GM12878 (cell line): ENCODE measurements around the gene PAGE3. TPM values are rescaled to one million over a fixed set of nuclear protein-coding genes. Genes with fewer than 3 reads are reported as not detected.

Source experiments
- ATAC-seq: fragments of 200-7000 bp; cut with Tn5 transposase; 3 replicates; pipeline ENCODE4 v1.9.1; 2020; ENCODE audit warnings: mild to moderate bottlenecking, moderate library complexity
- BruUV-seq: library from RNA; stranded (reverse); fragments of 400-500 nt; replicated peaks from 2 replicates; lab custom pipeline; 2021; lab: Mats Ljungman, UMichigan
- CTCF ChIA-PET: fragments of 300-600 bp; sonication (Branson Sonifier 250); formaldehyde crosslinking; extraction: SDS; loops from one replicate; lab custom pipeline; 2021; ENCODE audit warnings: inconsistent platforms; lab: Yijun Ruan, JAX
- POLR2A ChIA-PET: fragments of 350-600 bp; formaldehyde crosslinking; extraction: SDS; loops from one replicate; lab custom pipeline; 2021; ENCODE audit warnings: inconsistent platforms; lab: Charles Lee
- RAD21 ChIA-PET: fragments of 300-600 bp; sonication (Branson Sonifier 250); formaldehyde crosslinking; loops from one replicate; lab custom pipeline; 2023; ENCODE audit warnings: antibody characterized with exemption; ENCODE audit not compliant: unreplicated experiment; lab: Charles Lee
- SMC1A ChIA-PET: fragments of 300-600 bp; sonication (Branson Sonifier 250); formaldehyde crosslinking; loops from one replicate; lab custom pipeline; 2023; ENCODE audit not compliant: unreplicated experiment, uncharacterized antibody; lab: Charles Lee
- DNase-seq: peaks from one replicate; pipeline ENCODE4 v3.0.0-alpha.2; 2011; ENCODE audit warnings: low read depth, low spot score
- FAIRE-seq: peaks from 3 replicates; lab custom pipeline; 2011; peaks lifted over from hg19 to GRCh38; lab: Jason Lieb, UNC
- H2AFZ ChIP-seq: 2 replicates; pipeline ENCODE4 v1.6.0; 2011; ENCODE audit warnings: low read depth, low read length, control low read depth; ENCODE audit not compliant: control insufficient read depth
- H3K27ac ChIP-seq: 2 replicates; pipeline ENCODE4 v1.5.1; 2011; ENCODE audit warnings: control low read depth; ENCODE audit not compliant: control insufficient read depth, insufficient read depth
- H3K27me3 ChIP-seq, 2 experiments: replicated peaks in 1 of 2; 2 replicates each; pipeline versions ENCODE4 v1.6.0 to v1.6.1; 2011; ENCODE audit warnings: low read length in 1 of 2; ENCODE audit not compliant: control insufficient read depth in 2 of 2, insufficient read depth in 2 of 2
- H3K36me3 ChIP-seq, 2 experiments: 2 replicates each; pipeline ENCODE4 v1.5.1; 2011; ENCODE audit warnings: low read length in 1 of 2; ENCODE audit not compliant: control insufficient read depth in 2 of 2, insufficient read depth in 2 of 2
- H3K4me1 ChIP-seq: 2 replicates; pipeline ENCODE4 v1.6.1; 2011; ENCODE audit warnings: mild to moderate bottlenecking, low read length, moderate library complexity, mixed read lengths; ENCODE audit not compliant: control insufficient read depth, insufficient read depth
- H3K4me2 ChIP-seq: 2 replicates; pipeline ENCODE4 v1.6.0; 2011; ENCODE audit warnings: control low read depth; ENCODE audit not compliant: control insufficient read depth, insufficient read depth
- H3K4me3 ChIP-seq: fragments of 200-600 bp; sonication (generic); 2 replicates; pipeline ENCODE4 v1.5.1; 2016
- H3K79me2 ChIP-seq: 2 replicates; pipeline ENCODE4 v1.6.0; 2011; ENCODE audit warnings: low read length; ENCODE audit not compliant: control insufficient read depth, insufficient read depth
- H3K9ac ChIP-seq: 2 replicates; pipeline ENCODE4 v1.8.0; 2011; ENCODE audit warnings: low read length, control low read depth, mixed read lengths; ENCODE audit not compliant: control insufficient read depth, insufficient read depth
- H3K9me3 ChIP-seq: replicated peaks from 3 replicates; pipeline ENCODE4 v1.5.1; 2011; ENCODE audit warnings: mild to moderate bottlenecking, low read length; ENCODE audit not compliant: control insufficient read depth, insufficient read depth
- H4K20me1 ChIP-seq: 2 replicates; pipeline ENCODE4 v1.6.0; 2011; ENCODE audit not compliant: control insufficient read depth, insufficient read depth
- HCFC1 ChIP-seq: fragments of 150-350 bp; IDR thresholded peaks from 2 replicates; pipeline ENCODE4 v1.6.1; 2014; ENCODE audit warnings: low read length
- HSF1 ChIP-seq: fragments of 150-350 bp; IDR thresholded peaks from 2 replicates; pipeline ENCODE4 v1.6.1; 2014; ENCODE audit warnings: mild to moderate bottlenecking, low read depth, low read length
- MYB ChIP-seq: fragments of 150-350 bp; IDR thresholded peaks from 2 replicates; pipeline ENCODE4 v1.6.1; 2014; ENCODE audit warnings: mild to moderate bottlenecking, low read depth, low read length, borderline replicate concordance
- NFXL1 ChIP-seq: fragments of 450-650 bp; IDR thresholded peaks from 2 replicates; pipeline ENCODE4 v1.6.1; 2017; ENCODE audit warnings: antibody characterized with exemption, mild to moderate bottlenecking, borderline replicate concordance
- NR2C1 ChIP-seq: fragments of 450-650 bp; IDR thresholded peaks from 2 replicates; pipeline ENCODE4 v1.6.1; 2017; ENCODE audit warnings: antibody characterized with exemption, mild to moderate bottlenecking, moderate library complexity
- PML ChIP-seq: IDR thresholded peaks from 2 replicates; pipeline ENCODE4 v1.6.1; 2012; ENCODE audit warnings: low read length, inconsistent platforms
- SP1 ChIP-seq: IDR thresholded peaks from one replicate; pipeline ENCODE4 v1.6.1; 2011; ENCODE audit warnings: low read depth, low read length
- TBL1XR1 ChIP-seq: IDR thresholded peaks from 2 replicates; pipeline ENCODE4 v1.6.1; 2012; ENCODE audit warnings: low read depth, low read length, improper control_type of control experiment
- YBX1 ChIP-seq: fragments of 450-650 bp; IDR thresholded peaks from 2 replicates; pipeline ENCODE4 v1.6.1; 2016; ENCODE audit warnings: antibody characterized with exemption
- in situ Hi-C: fragments of 300-500 bp; cut with MboI; formaldehyde crosslinking; loops from 9 replicates; pipeline ENCODE4 v1.14.3; 2018; ENCODE audit warnings: mixed read lengths
- intact Hi-C: fragments of 100-400 bp; cut with micrococcal nuclease; formaldehyde crosslinking; loops from one replicate; pipeline ENCODE4 v1.14.2; 2022; ENCODE audit not compliant: unreplicated experiment
- polyA plus RNA-seq, 11 experiments: library from polyadenylated mRNA; depleted of rRNA in 4 of 11; unstranded in 6 of 11; stranded (reverse) in 5 of 11; fragments of >200 nt; fragmentation: Nextera tagmentation in 4 of 11; fragmentation: Illumina TruSeq in 1 of 11; extraction: Ambion mirVana in 4 of 11; extraction: Trizol in 1 of 11; gene quantifications; 1 replicate in 1 of 11; 2 replicates in 10 of 11; pipeline versions ENCODE4 v1.2.1 to v1.2.3, GENCODE V29; 2011 to 2016; ENCODE audit warnings: inconsistent platforms in 2 of 11, missing spikeins in 2 of 11, low read depth in 1 of 11
- total RNA-seq, 4 experiments: library from RNA; depleted of rRNA in 3 of 4; stranded (reverse); fragments of >200 nt in 3 of 4; fragmentation: Illumina TruSeq in 1 of 4; extraction: Trizol in 1 of 4; gene quantifications; 2 replicates each; pipeline versions ENCODE4 v1.2.1 to v1.2.3, GENCODE V29; 2013 to 2021
- TF ChIP-seq, protein P1 (sequence below): fragments of 450-650 bp; IDR thresholded peaks from 2 replicates; pipeline ENCODE4 v1.6.1; 2017; ENCODE audit warnings: borderline replicate concordance

Gene PAGE3
- total and polyA plus RNA-seq, 10 of the 15 experiments (the other 5 are each of a cell fraction or from before 2014, with no cell fraction given), result not detected

DNA sequence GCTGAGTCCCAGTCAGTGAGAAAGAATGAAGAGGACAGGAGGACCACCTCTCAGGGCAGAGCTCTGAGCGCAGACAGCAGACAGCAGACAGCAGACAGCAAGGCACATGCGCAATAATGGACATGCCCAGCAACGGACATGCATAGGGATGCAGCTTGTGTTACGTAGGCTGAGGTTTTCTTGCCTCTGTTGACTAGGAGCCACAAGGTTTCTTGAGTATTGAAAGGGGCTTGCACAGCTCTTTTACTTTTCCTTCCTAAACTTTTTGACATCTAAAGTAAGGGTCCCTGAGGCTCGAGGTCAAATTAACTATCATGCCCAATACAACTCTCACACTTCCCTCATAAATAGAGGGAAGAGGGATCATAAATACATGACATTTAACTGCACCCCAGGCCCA is at the start of gene PAGE3 (continued):
- TF ChIP-seq SP1 (no peak), NR2C1 (no peak), HCFC1 (no peak), YBX1 (no peak), PML (no peak)
- TF ChIP-seq, all 136 proteins: peak for 0

DNA sequence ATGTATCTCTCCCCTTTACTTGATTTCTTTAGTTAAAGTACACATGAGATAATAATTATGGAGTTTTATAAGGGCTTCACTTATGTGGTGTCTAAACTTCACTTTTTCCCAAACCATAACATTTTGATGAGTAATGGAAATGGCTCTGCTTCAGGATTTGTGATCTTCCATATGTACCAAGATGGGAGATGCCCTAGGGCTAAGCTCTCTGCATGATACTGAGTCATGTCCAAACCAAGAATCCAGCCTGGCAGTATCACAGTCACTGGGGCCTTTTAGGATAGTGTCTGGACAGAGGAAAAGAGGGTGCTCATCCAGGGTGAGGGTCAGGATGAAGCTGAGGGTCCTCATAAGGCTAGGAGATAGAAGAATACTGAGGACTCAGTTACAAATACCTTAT is 47.9 kb upstream of the PAGE3 start:
- SMC1A ChIA-PET, result no interaction called here
- Histone ChIP-seq H3K27me3 (no peaks in the 10 kb centered on the region), H3K9me3 (no peaks in the 10 kb centered on the region), H3K27ac (no peak overlapping the region), H4K20me1 (no peaks in the 10 kb centered on the region), H2AFZ (no peak overlapping the region), H3K9ac (no peak overlapping the region), H3K4me2 (no peak overlapping the region), H3K79me2 (no peaks in the 10 kb centered on the region), H3K4me3 (no peak overlapping the region), H3K4me1 (no peaks in the 10 kb centered on the region), H3K36me3 (no peaks in the 10 kb centered on the region)
- in situ Hi-C loops (no loop called here), intact Hi-C loops (no loop called here)
- POLR2A ChIA-PET, result no interaction called here
- BruUV-seq, result no TSS peak
- ATAC-seq (no peak), DNase-seq (no peak), FAIRE-seq (no peak)
- RAD21 ChIA-PET, result no interaction called here
- CTCF ChIA-PET, result interaction anchor here (1.3 kb wide), 1 partner anchor 421 kb away, joined by 3 read pairs; no protein-coding TSS in a partner anchor
- TF ChIP-seq, protein P1, sequence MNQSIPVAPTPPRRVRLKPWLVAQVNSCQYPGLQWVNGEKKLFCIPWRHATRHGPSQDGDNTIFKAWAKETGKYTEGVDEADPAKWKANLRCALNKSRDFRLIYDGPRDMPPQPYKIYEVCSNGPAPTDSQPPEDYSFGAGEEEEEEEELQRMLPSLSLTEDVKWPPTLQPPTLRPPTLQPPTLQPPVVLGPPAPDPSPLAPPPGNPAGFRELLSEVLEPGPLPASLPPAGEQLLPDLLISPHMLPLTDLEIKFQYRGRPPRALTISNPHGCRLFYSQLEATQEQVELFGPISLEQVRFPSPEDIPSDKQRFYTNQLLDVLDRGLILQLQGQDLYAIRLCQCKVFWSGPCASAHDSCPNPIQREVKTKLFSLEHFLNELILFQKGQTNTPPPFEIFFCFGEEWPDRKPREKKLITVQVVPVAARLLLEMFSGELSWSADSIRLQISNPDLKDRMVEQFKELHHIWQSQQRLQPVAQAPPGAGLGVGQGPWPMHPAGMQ, result no peak
- no peak for TF ChIP-seq MYB
- TF ChIP-seq HSF1, result no peak
- no peak for TF ChIP-seq NFXL1
- no peak for TF ChIP-seq TBL1XR1
